HG03045 (cell line): Measurements from ENCODE around the gene SHFL.

Experiments used
- ATAC-seq: cut with Tn5 transposase; IDR thresholded peaks from one replicate; pipeline ENCODE4 v1.9.1; 2021; ENCODE audit warnings: mild to moderate bottlenecking, moderate library complexity; ENCODE audit not compliant: unreplicated experiment

Gene SHFL

GRCh38 chr19:10087296-10088061, 1.4 kb downstream of the SHFL start:
- ATAC-seq, result no peak

GRCh38 chr19:10088949-10089554, 2.9 kb downstream of the SHFL start:
- ATAC-seq, result no peak

GRCh38 chr19:10089801-10090375, 3.8 kb downstream of the SHFL start:
- no peak for ATAC-seq

- ATAC-seq, result no peak
Measured at GRCh38 chr19:10091370-10091687, 5.2 kb downstream of the SHFL start.

- ATAC-seq, result no peak
Measured at GRCh38 chr19:10091895-10092641, 6.0 kb downstream of the SHFL start.

GRCh38 chr19:10092648-10093294, 6.7 kb downstream of the SHFL start:
- ATAC-seq, result no peak

- no peak for ATAC-seq
Measured at GRCh38 chr19:10093295-10094186, 7.4 kb downstream of the SHFL start.

GRCh38 chr19:10095622-10095947, 9.5 kb downstream of the SHFL start:
- no peak for ATAC-seq

- ATAC-seq, result peak; percentile 76
Measured at GRCh38 chr19:10095948-10096614, 10.0 kb downstream of the SHFL start.

- no peak for ATAC-seq
Measured at GRCh38 chr19:10096615-10096963, 10.5 kb downstream of the SHFL start.

GRCh38 chr19:10100163-10100785, 14.2 kb downstream of the SHFL start:
- ATAC-seq, result no peak

- ATAC-seq, result no peak
Measured at GRCh38 chr19:10102787-10103236, 16.7 kb downstream of the SHFL start.

- ATAC-seq, result no peak
Measured at GRCh38 chr19:10104130-10104513, 18.0 kb downstream of the SHFL start.

GRCh38 chr19:10104665-10105508, 18.8 kb downstream of the SHFL start:
- no peak for ATAC-seq

- peak; percentile 11 for ATAC-seq
Measured at GRCh38 chr19:10105509-10106099, 19.5 kb downstream of the SHFL start.

- peak; percentile 60 for ATAC-seq
Measured at GRCh38 chr19:10106100-10106936, 20.2 kb downstream of the SHFL start, which contains the start of gene PPAN. TSS of gene PPAN (plus strand) at chr19:10106362. CDS start at chr19:10106395, 33 bp downstream.

- ATAC-seq, result no peak
Measured at GRCh38 chr19:10107254-10107653, 21.1 kb downstream of the SHFL start.
